Measurements from ENCODE around the gene RUNX3.

- TF ChIP-seq, protein P1, sequence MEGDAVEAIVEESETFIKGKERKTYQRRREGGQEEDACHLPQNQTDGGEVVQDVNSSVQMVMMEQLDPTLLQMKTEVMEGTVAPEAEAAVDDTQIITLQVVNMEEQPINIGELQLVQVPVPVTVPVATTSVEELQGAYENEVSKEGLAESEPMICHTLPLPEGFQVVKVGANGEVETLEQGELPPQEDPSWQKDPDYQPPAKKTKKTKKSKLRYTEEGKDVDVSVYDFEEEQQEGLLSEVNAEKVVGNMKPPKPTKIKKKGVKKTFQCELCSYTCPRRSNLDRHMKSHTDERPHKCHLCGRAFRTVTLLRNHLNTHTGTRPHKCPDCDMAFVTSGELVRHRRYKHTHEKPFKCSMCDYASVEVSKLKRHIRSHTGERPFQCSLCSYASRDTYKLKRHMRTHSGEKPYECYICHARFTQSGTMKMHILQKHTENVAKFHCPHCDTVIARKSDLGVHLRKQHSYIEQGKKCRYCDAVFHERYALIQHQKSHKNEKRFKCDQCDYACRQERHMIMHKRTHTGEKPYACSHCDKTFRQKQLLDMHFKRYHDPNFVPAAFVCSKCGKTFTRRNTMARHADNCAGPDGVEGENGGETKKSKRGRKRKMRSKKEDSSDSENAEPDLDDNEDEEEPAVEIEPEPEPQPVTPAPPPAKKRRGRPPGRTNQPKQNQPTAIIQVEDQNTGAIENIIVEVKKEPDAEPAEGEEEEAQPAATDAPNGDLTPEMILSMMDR (IDR thresholded peaks at IDR 0.05): no peak
- TF ChIP-seq POLR2A (IDR thresholded peaks at IDR 0.05): no peak
Measured at GRCh38 chr1:24967555-24967954, 37.5 kb upstream of the RUNX3 start.
